NB4 (cell line): ENCODE data around the gene TBC1D4.

Source experiments
- DNase-seq: peaks from one replicate; pipeline ENCODE4 v3.0.0; 2010; ENCODE audit warnings: low read depth
- H3K4me3 ChIP-seq: one replicate; pipeline ENCODE4 v1.5.1; 2011; ENCODE audit warnings: mild to moderate bottlenecking, low read depth, low read length, moderate library complexity
- CTCF ChIP-seq: IDR thresholded peaks from one replicate; pipeline ENCODE4 v1.5.1; 2012; ENCODE audit warnings: low read depth, low read length
- MYC ChIP-seq: IDR thresholded peaks from 2 replicates; pipeline ENCODE4 v1.6.1; 2011; ENCODE audit warnings: low read depth, low read length
- POLR2A ChIP-seq: IDR thresholded peaks from 2 replicates; pipeline ENCODE4 v1.6.1; 2011; ENCODE audit warnings: mild to moderate bottlenecking; ENCODE audit not compliant: insufficient read length; ENCODE audit errors: extremely low read depth
- TF ChIP-seq, protein P1 (sequence below): IDR thresholded peaks from 2 replicates; pipeline ENCODE4 v1.6.1; 2011; ENCODE audit warnings: low read depth, low read length

The TBC1D4 gene

GRCh38 chr13:75489502-75490263 is 7.7 kb upstream of the TBC1D4 start:
- DNase-seq = peak; percentile 75
- TF ChIP-seq, protein P1, sequence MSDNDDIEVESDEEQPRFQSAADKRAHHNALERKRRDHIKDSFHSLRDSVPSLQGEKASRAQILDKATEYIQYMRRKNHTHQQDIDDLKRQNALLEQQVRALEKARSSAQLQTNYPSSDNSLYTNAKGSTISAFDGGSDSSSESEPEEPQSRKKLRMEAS = 0 out of 2 replicates have a peak, but pooled peaks have one; percentile 31
- TF ChIP-seq MYC (peak; percentile 54; the same call in 1 of the 2 replicates), POLR2A (no peak), CTCF (no peak)
- peak overlapping the region; percentile 36 for H3K4me3 ChIP-seq

DNA sequence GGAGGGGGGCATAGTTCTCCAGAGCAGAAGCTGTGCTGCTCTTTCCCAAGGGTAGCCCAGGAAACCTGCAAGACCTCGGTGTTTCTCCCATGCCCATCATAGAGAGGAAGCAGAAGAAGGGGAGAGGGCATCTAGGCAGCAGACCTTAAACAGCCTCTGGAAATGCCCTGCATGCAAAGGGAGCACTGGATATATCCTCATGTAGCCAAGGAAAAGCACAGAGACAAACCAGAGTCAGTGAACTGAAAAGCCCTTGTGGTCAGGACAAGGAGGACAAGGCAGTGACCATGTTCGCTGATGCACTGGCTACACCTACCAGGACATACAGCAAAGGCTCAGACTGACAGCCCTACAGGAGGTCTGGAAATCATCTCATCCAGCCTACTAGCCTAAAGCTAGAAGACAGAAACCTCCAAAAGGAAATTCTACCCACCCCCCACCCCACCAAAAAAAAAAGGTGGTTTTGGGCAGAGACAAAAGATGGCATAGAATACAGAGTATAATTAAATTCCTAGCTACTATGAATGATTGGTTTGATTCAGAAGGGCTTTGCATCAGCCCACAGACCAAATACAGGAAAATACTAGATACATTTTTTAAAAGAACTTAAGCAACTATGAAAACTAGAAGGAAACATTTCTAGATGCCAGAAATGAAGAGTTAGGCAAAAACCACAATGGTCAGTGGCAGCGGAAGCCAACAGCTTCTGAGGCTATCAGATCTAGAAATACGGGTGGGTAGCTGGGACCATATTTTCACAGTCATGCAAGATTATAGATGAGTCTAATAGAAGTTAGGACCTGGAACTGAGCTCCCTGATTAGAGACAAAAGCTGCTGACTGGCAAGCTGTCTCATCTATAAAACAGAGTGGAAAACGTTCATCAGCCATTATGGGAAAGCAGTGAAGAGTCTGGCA is 4.4 kb upstream of the TBC1D4 start:
- no peak overlapping the region for H3K4me3 ChIP-seq
- TF ChIP-seq, protein P1 = no peak
- TF ChIP-seq CTCF = no peak
- DNase-seq = peak; percentile 60

- TF ChIP-seq MYC = no peak
- no peak for TF ChIP-seq CTCF
- TF ChIP-seq, protein P1 = no peak
- no peak for TF ChIP-seq POLR2A
- H3K4me3 ChIP-seq = no peak overlapping the region
- no peak for DNase-seq
Observed at GRCh38 chr13:75485286-75486062, 3.5 kb upstream of the TBC1D4 start.

- TF ChIP-seq, protein P1 = no peak
Observed at GRCh38 chr13:75482820-75483079, 781 bp upstream of the TBC1D4 start.

GRCh38 chr13:75481176-75482069 is 546 bp downstream of the TBC1D4 start:
- peak overlapping the region; percentile 55 for H3K4me3 ChIP-seq
- no peak for TF ChIP-seq CTCF
- peak; percentile 42; the same call in 1 of the 2 replicates for TF ChIP-seq MYC
- TF ChIP-seq POLR2A = no peak
- TF ChIP-seq, protein P1 = peak; percentile 8; the same call in 1 of the 2 replicates
- DNase-seq = peak; percentile 51

More at GRCh38 chr13:75482820-75483079, 781 bp upstream of the TBC1D4 start:
- H3K4me3 ChIP-seq = peak overlapping the region; percentile 55
- no peak for DNase-seq
